Measurements from ENCODE around the gene RASA2. TPM values are rescaled to one million over a fixed set of nuclear protein-coding genes. Genes with fewer than 3 reads are reported as not detected.

The RASA2 gene
- total and polyA plus RNA-seq, 4 donors = 1.6 to 5.4 (median 4.6) TPM

DNA sequence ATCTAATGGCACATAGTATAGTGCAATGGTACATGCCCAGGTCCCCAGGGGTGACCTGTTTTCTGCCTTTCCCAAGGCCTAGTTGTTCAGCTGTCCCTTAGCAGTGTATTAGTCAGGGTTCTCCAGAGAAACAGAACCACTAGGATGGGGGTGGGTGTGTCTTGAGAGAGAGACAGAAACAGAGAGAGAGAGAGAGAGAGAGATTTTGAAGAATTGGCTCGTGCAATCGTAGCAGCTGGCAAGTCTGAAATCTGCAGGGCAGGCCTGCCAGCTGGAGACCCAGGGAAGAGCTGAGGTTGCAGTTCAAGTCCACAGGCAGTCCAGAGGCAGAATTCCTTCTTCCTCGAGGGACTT is 160.7 kb downstream of the RASA2 start:
- Histone ChIP-seq H3K4me1 (ENCODE audit: control insufficient read depth in 4 of 4, insufficient read depth in 4 of 4, low read length in 3 of 4) (peaks cover 0 to 3% (median 0%) of the 10 kb centered on the region in 4 donors), H3K36me3 (ENCODE audit: control insufficient read depth in 4 of 4, insufficient read depth in 3 of 4, low read depth in 1 of 4, low read length in 3 of 4) (no peaks in the 10 kb centered on the region), H3K27ac (ENCODE audit: low read depth in 1 of 2, low read length in 2 of 2) (no peak overlapping the region), H3K9ac (ENCODE audit: low read depth in 1 of 2, low read length in 2 of 2) (no peak overlapping the region), H3K9me3 (ENCODE audit: control insufficient read depth in 4 of 4, low read length in 3 of 4) (no peaks in the 10 kb centered on the region), H3K27me3 (ENCODE audit: control insufficient read depth in 4 of 4, insufficient read depth in 4 of 4, low read length in 3 of 4) (no peaks in the 10 kb centered on the region), H3K4me3 (ENCODE audit: low read depth in 1 of 3, low read length in 3 of 3) (no peak overlapping the region)
- TF ChIP-seq GABPA (IDR thresholded peaks at IDR 0.05 in 1 of 2, conservative IDR thresholded peaks at IDR 0.05 in 1 of 2) (no peak), EGR1 (IDR thresholded peaks at IDR 0.05; ENCODE audit: low read depth in 2 of 2) (no peak), JUND (IDR thresholded peaks at IDR 0.05) (no peak), FOXA2 (IDR thresholded peaks at IDR 0.05) (no peak), HNF4G (IDR thresholded peaks at IDR 0.05) (no peak), HNF4A (conservative IDR thresholded peaks at IDR 0.05) (no peak), YY1 (IDR thresholded peaks at IDR 0.05) (no peak)
- no peak for DNase-seq (ENCODE audit: low spot score)
- 65% methylated on average over 3 of the region's 3 CpGs for WGBS

DNA sequence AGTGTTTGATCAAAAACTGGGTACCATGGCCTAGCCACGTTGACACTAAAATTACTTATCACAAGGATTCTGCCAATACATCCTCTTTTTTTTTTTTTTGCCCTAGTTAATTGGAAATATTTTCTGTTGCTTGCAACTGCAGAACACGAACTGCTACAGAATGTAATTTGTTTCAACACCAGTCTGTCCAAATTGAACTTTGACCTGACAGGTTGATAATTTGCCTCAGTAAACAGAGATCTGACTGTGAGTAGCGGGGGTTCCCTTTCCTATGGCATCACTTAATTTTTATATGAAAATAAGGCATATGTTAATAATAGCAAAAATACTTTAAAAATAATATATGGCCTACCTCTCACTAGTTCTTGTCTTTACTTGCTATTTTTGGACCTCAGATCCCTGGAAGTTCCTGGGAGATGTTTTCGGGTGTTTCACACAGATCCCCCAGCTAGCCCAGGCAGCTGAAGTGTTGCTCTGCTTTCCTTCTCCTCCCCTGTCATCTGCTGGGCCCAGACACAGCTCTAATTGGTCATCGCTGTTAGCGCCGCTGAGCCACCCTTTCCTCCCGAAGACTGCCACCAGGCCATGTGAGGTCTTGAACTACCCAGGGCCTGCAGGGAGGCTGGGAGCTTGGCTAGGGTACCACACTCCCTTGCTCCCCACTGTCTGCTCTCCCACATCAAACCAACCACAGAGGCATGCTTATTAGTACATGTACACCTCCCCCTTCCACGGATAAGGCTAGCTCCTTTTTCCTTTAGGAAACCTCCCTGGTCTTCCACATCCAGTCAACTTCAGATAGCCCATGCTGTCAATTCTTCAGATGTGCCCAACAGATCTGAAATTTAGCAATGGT is 161.5 kb downstream of the RASA2 start:
- Histone ChIP-seq H3K4me3 (ENCODE audit: low read depth in 1 of 3, low read length in 3 of 3) (no peak overlapping the region), H3K27me3 (ENCODE audit: control insufficient read depth in 4 of 4, insufficient read depth in 4 of 4, low read length in 3 of 4) (no peaks in the 10 kb centered on the region), H3K36me3 (ENCODE audit: control insufficient read depth in 4 of 4, insufficient read depth in 3 of 4, low read depth in 1 of 4, low read length in 3 of 4) (no peaks in the 10 kb centered on the region), H3K9me3 (ENCODE audit: control insufficient read depth in 4 of 4, low read length in 3 of 4) (no peaks in the 10 kb centered on the region), H3K9ac (ENCODE audit: low read depth in 1 of 2, low read length in 2 of 2) (no peak overlapping the region), H3K4me1 (ENCODE audit: control insufficient read depth in 4 of 4, insufficient read depth in 4 of 4, low read length in 3 of 4) (peaks cover 0 to 3% (median 0%) of the 10 kb centered on the region in 4 donors), H3K27ac (ENCODE audit: low read depth in 1 of 2, low read length in 2 of 2) (no peak overlapping the region)
- WGBS = 49% methylated on average over 9 of the region's 9 CpGs
- TF ChIP-seq FOXA1 (IDR thresholded peaks at IDR 0.05) (no peak), NR2F2 (IDR thresholded peaks at IDR 0.05) (peak; percentile 43), RXRA (IDR thresholded peaks at IDR 0.05) (peak in 1 of 2 donors; percentile 32), EGR1 (IDR thresholded peaks at IDR 0.05; ENCODE audit: low read depth in 2 of 2) (no peak), SP1 (IDR thresholded peaks at IDR 0.05) (peak; percentile 57), HNF4A (conservative IDR thresholded peaks at IDR 0.05) (peak; percentile 72 to 81), FOXA2 (IDR thresholded peaks at IDR 0.05) (peak; percentile 29)
- TF ChIP-seq, protein P1, sequence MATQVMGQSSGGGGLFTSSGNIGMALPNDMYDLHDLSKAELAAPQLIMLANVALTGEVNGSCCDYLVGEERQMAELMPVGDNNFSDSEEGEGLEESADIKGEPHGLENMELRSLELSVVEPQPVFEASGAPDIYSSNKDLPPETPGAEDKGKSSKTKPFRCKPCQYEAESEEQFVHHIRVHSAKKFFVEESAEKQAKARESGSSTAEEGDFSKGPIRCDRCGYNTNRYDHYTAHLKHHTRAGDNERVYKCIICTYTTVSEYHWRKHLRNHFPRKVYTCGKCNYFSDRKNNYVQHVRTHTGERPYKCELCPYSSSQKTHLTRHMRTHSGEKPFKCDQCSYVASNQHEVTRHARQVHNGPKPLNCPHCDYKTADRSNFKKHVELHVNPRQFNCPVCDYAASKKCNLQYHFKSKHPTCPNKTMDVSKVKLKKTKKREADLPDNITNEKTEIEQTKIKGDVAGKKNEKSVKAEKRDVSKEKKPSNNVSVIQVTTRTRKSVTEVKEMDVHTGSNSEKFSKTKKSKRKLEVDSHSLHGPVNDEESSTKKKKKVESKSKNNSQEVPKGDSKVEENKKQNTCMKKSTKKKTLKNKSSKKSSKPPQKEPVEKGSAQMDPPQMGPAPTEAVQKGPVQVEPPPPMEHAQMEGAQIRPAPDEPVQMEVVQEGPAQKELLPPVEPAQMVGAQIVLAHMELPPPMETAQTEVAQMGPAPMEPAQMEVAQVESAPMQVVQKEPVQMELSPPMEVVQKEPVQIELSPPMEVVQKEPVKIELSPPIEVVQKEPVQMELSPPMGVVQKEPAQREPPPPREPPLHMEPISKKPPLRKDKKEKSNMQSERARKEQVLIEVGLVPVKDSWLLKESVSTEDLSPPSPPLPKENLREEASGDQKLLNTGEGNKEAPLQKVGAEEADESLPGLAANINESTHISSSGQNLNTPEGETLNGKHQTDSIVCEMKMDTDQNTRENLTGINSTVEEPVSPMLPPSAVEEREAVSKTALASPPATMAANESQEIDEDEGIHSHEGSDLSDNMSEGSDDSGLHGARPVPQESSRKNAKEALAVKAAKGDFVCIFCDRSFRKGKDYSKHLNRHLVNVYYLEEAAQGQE (IDR thresholded peaks at IDR 0.05) = no peak
- TF ChIP-seq, protein P2, sequence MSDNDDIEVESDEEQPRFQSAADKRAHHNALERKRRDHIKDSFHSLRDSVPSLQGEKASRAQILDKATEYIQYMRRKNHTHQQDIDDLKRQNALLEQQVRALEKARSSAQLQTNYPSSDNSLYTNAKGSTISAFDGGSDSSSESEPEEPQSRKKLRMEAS (IDR thresholded peaks at IDR 0.05) = no peak
- DNase-seq (ENCODE audit: low spot score) = no peak

DNA sequence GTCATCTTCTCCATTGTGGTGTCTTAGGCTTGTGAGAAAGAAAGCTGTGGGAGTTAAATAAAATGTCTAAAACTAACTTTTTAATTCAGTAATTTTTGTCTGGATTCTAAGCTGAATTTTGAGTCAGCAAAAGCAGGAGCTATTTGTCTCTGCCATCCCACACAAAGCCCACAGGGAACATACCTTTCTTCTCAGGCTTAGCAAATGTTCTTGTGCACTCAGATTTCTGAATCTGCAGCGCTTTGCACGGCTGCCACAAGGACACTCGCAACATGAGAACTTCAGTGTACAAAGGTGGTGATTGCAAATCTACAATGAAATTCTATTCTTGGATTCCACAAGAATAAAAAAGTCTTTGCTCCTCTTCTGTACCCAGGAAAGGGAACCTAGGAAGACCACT is 163.0 kb downstream of the RASA2 start:
- Histone ChIP-seq H3K9ac (ENCODE audit: low read depth in 1 of 2, low read length in 2 of 2) (no peak overlapping the region), H3K4me3 (ENCODE audit: low read depth in 1 of 3, low read length in 3 of 3) (no peak overlapping the region), H3K27ac (ENCODE audit: low read depth in 1 of 2, low read length in 2 of 2) (no peak overlapping the region), H3K4me1 (ENCODE audit: control insufficient read depth in 4 of 4, insufficient read depth in 4 of 4, low read length in 3 of 4) (peaks cover 0 to 2% (median 0%) of the 10 kb centered on the region in 4 donors), H3K36me3 (ENCODE audit: control insufficient read depth in 4 of 4, insufficient read depth in 3 of 4, low read depth in 1 of 4, low read length in 3 of 4) (no peaks in the 10 kb centered on the region), H3K27me3 (ENCODE audit: control insufficient read depth in 4 of 4, insufficient read depth in 4 of 4, low read length in 3 of 4) (no peaks in the 10 kb centered on the region), H3K9me3 (ENCODE audit: control insufficient read depth in 4 of 4, low read length in 3 of 4) (no peaks in the 10 kb centered on the region)
- TF ChIP-seq JUND (IDR thresholded peaks at IDR 0.05) (no peak), RXRA (IDR thresholded peaks at IDR 0.05) (no peak), TAF1 (conservative IDR thresholded peaks at IDR 0.05) (no peak)
- no peak for DNase-seq (ENCODE audit: low spot score)
- WGBS = 57% methylated on average over 3 of the region's 3 CpGs
